ENCODE results near the gene PTPRO. TPM values are rescaled to one million over a fixed set of nuclear protein-coding genes. Genes with fewer than 3 reads are reported as not detected.

The PTPRO gene
- total RNA-seq, 1 donor from 2014 or later: 4.3 TPM

GRCh38 chr12:15280930-15281329, 41.4 kb upstream of the PTPRO start:
- DNase-seq (ENCODE audit: low spot score in 2 of 2, unreplicated experiment in 2 of 2): no peak
- H3K27ac Mint-ChIP-seq: no peak overlapping the region
- peaks cover 6% of the 10 kb centered on the region for H3K9me3 Mint-ChIP-seq
- H3K36me3 Mint-ChIP-seq: no peaks in the 10 kb centered on the region
- H3K4me3 Mint-ChIP-seq: no peak overlapping the region
- peaks cover 2% of the 10 kb centered on the region for H3K27me3 Mint-ChIP-seq (ENCODE audit: low read depth)
- no peak for TF ChIP-seq CTCF (IDR thresholded peaks at IDR 0.05; ENCODE audit: unreplicated experiment)
- H3K4me1 Mint-ChIP-seq: peaks cover 31% of the 10 kb centered on the region

GRCh38 chr12:15289192-15289591, 33.1 kb upstream of the PTPRO start:
- H3K4me1 Mint-ChIP-seq: peaks cover 13% of the 10 kb centered on the region
- TF ChIP-seq CTCF (IDR thresholded peaks at IDR 0.05; ENCODE audit: unreplicated experiment): no peak
- H3K4me3 Mint-ChIP-seq: no peak overlapping the region
- peaks cover 2% of the 10 kb centered on the region for H3K27me3 Mint-ChIP-seq (ENCODE audit: low read depth)
- no peak for DNase-seq (ENCODE audit: low spot score in 2 of 2, unreplicated experiment in 2 of 2)
- no peak overlapping the region for H3K27ac Mint-ChIP-seq
- no peaks in the 10 kb centered on the region for H3K36me3 Mint-ChIP-seq
- H3K9me3 Mint-ChIP-seq: peaks cover 6% of the 10 kb centered on the region

- peaks cover 3% of the 10 kb centered on the region for H3K4me1 Mint-ChIP-seq
- peaks cover 4% of the 10 kb centered on the region for H3K27me3 Mint-ChIP-seq (ENCODE audit: low read depth)
- no peak for TF ChIP-seq CTCF (IDR thresholded peaks at IDR 0.05; ENCODE audit: unreplicated experiment)
- H3K36me3 Mint-ChIP-seq: no peaks in the 10 kb centered on the region
- DNase-seq (ENCODE audit: low spot score in 2 of 2, unreplicated experiment in 2 of 2): no peak
- no peak overlapping the region for H3K4me3 Mint-ChIP-seq
- H3K9me3 Mint-ChIP-seq: peaks cover 16% of the 10 kb centered on the region
- no peak overlapping the region for H3K27ac Mint-ChIP-seq
Observed at GRCh38 chr12:15293731-15294130, 28.6 kb upstream of the PTPRO start.

- Mint-ChIP-seq H3K27ac (no peak overlapping the region), H3K27me3 (ENCODE audit: low read depth) (peaks cover 4% of the 10 kb centered on the region), H3K4me1 (no peaks in the 10 kb centered on the region), H3K9me3 (peaks cover 44% of the 10 kb centered on the region), H3K36me3 (no peaks in the 10 kb centered on the region), H3K4me3 (no peak overlapping the region)
- no peak for DNase-seq (ENCODE audit: low spot score in 2 of 2, unreplicated experiment in 2 of 2)
- no peak for TF ChIP-seq CTCF (IDR thresholded peaks at IDR 0.05; ENCODE audit: unreplicated experiment)
Observed at GRCh38 chr12:15299947-15300346, 22.4 kb upstream of the PTPRO start.

- H3K4me3 Mint-ChIP-seq: no peak overlapping the region
- no peaks in the 10 kb centered on the region for H3K4me1 Mint-ChIP-seq
- no peaks in the 10 kb centered on the region for H3K36me3 Mint-ChIP-seq
- TF ChIP-seq CTCF (IDR thresholded peaks at IDR 0.05; ENCODE audit: unreplicated experiment): no peak
- peaks cover 16% of the 10 kb centered on the region for H3K27me3 Mint-ChIP-seq (ENCODE audit: low read depth)
- DNase-seq (ENCODE audit: low spot score in 2 of 2, unreplicated experiment in 2 of 2): no peak
- H3K9me3 Mint-ChIP-seq: peaks cover 38% of the 10 kb centered on the region
- H3K27ac Mint-ChIP-seq: no peak overlapping the region
Observed at GRCh38 chr12:15304296-15304695, 18.0 kb upstream of the PTPRO start.

- Mint-ChIP-seq H3K4me3 (no peak overlapping the region), H3K9me3 (peaks cover 29% of the 10 kb centered on the region), H3K36me3 (no peaks in the 10 kb centered on the region), H3K27ac (no peak overlapping the region), H3K4me1 (no peaks in the 10 kb centered on the region), H3K27me3 (ENCODE audit: low read depth) (peaks cover 32% of the 10 kb centered on the region)
- no peak for DNase-seq (ENCODE audit: low spot score in 2 of 2, unreplicated experiment in 2 of 2)
- no peak for TF ChIP-seq CTCF (IDR thresholded peaks at IDR 0.05; ENCODE audit: unreplicated experiment)
Observed at GRCh38 chr12:15306605-15307004, 15.7 kb upstream of the PTPRO start.
